Midbrain (tissue), 1 donor: Measurements from ENCODE around the gene OR4C46.
"Not testable (repeated sequence)": the region's sequence is repeated elsewhere in the genome, so short reads cannot be mapped to it uniquely, and the experiment has no call there.

Source experiments
- DNase-seq: peaks from one replicate; lab custom pipeline; 2025; lab: John Stamatoyannopoulos, UW

OR4C46 gene

DNA sequence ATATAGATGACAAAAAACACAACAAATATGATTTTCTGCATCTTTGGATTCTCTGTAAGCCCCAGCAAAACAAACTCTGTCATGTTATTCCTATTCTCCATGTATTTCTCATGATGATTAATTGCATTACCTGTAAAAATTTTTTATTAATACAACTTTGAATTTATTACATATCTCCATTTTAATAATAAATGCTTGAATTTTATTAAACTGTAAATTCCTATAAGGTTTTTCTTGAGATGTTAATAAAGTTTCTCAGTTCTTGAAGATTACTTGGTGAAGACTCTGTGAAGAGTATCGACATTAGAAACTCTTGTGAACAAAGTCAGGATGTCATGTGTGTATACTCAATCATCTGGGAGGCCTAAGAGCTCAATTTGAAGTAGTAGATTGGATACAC is at the start of gene OR4C46:
TSS of gene OR4C46 (minus strand) at position 101 of the 400 bp plus-strand sequence. CDS start at position 101, 0 bp downstream.
- no peak for DNase-seq

GRCh38 chr11:54645606-54646005 is 41.8 kb upstream of the OR4C46 start:
- not testable (repeated sequence) for DNase-seq

DNA sequence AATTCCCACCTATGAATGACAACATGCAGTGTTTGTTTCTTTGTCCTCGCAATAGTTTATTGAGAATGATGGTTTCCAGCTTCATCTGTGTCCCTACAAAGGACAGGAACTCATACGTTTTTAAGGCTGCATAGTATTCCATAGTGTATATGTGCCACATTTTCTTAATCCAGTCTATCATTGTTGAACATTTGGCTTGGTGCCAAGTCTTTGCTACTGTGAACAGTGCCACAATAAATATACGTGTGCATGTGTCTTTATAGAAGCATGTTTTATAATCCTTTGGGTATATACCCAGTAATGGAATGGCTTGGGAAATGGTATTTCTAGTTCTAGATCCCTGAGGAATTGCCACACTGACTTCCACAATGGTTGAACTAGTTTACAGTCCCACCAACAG is 42.4 kb downstream of the OR4C46 start:
- not testable (repeated sequence) for DNase-seq

- no peak for DNase-seq
Observed at GRCh38 chr11:54558919-54559318, 44.9 kb downstream of the OR4C46 start.

DNA sequence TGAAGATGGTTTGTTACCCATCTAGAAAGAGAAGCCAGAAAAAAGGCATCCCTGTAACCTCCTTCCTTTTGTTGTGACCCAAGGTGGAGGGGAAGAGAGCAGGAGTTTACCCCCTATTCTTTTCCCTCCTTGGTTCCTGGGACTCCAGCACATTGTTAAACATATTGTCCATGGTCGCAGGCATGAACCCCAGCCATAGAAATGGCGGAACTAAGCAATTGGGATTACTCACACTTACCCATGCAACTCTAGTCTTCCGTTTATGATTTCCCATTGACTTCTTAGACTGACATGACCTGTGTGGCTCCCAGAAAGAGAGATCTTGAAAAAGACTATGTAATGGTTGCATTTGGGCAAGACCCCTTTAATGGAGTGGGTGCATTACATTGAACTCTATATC is 45.4 kb downstream of the OR4C46 start:
- no peak for DNase-seq
